HG03095 (cell line): ENCODE data around the gene MELTF.

Source experiments
- ATAC-seq: cut with Tn5 transposase; IDR thresholded peaks from one replicate; pipeline ENCODE4 v1.9.1; 2021; ENCODE audit warnings: moderate library complexity; ENCODE audit not compliant: unreplicated experiment

Gene MELTF

DNA sequence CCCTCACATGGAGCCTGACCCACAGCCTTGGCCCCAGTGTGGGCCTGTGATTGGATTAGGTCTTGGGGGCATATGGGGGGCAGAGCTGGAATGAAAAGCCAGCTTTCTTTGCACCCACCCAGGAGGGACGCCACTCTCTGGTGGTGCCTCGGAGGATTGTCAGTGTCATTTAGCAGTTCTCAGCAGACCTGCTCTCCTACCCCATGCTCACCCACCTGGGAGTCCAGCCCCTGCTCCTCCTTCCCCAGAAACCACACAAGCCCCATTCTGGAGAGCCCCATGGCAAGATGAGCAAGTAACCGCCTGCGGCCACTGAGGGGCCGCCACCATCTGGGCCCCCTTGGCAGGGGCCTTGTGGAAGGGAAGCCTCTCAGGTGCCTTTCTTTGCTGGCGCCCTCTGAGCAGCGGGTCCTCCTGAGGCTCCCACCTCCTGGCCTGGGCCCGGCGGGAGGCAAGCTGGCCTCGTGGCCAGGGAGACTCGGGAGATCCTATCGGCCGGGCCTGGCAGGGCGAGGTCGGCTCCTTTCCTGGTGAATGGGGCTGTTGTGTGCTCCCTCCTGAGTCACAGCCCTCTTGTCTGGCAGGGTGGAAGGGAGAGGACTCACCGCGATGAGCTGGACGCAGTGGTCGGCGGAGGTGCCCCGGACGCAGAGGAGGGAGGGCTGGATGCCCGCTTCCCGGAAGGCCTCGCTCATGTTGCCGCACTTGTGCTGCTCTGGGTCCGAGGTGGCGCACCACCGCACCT, 2.3 kb downstream of the MELTF start:
- no peak for ATAC-seq

DNA sequence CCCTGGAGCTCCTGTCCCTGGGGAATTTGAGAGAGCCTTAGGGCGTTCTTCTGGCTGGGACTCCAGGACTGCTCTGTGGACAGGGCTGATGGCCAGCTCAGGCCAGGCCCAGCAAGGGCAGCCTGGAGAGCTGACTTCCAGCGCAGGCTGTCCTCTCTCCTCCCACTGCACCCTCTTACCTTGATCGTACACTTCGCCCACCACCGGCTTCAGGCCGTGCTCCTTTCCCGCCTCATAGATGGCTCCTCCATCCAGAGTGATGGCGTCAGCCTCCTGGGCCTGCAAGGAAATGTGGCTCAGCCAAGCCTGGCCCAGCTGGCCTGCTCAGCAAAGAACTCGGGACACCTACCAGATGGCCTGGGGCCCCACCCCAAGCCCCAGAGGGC, 3.1 kb downstream of the MELTF start:
- ATAC-seq = no peak

DNA sequence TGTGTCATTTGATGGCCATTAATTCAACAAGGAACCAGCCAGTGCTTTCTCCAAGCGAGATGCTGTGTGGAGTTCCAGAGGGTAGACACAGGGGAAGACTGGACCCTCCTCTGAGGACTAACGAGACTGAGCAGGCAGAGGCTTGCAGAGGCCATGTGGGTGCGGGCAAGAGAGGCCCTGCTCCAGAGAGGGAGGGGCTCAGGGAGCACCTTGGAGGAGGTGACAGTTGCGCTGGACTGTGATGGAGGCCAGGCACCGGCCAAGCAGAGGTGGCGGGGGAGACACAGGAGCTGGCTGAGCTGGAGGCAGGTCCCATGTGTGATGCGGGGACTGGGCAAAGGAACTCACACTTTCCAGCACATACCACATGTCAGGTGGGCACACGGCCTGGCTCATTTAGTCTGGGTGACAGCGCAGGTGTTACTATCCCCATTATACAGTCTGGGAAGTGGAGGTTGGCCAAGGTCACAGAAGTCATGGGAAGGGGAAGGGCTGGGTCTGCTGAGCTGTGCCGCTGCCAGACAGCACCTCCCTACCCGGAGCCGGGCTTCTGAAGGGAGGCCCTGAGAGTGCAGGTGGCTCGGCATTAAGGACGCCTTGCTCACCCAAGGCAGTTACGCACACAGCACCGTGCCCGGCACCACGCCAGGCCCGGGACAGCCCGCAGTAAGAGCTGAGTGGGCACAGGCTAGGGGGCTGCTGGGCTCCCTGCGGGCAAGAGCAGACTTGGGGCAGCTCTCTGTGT, 3.7 kb downstream of the MELTF start:
- ATAC-seq = no peak

DNA sequence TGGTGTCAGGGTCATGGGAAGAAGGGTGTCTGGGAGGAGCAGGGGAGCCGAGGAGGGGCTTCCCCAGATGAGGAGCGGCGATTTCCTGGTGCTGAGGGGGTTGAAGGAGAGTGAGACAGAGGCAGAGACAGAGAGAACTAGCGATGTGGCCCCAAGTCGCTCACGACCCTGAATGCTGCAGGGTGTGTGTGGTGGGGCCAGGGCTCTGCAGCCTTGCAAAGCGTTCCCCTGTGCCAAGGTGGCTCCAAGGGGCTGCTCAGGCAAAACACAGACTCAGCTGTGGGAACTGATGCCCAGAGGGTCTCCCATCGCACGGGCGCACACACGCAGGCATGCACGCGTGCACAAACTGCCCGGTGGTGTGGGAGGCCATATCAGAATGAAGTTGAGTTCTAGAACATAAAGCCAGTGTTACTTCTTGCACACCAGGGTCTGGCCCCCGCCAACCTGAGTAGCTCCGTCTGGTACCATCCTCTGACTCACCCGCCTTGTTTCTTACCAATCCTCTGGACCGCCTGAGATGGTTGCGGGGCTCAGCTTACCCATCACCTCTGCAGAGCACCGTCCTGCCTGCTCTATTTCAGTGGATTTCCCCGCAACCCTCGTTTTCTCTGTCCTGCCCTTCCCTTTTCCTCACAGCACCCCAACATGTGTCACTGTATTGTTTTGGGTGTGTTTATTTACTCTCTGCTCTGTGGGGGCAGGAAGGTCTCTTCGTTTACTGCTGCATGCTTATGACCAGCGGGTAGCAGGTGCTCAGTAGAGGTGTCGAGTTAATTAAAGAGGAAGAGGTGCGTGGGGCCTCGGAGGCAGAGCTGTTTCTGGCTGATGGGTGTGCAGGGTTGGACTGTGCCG, 4.5 kb downstream of the MELTF start:
- no peak for ATAC-seq

DNA sequence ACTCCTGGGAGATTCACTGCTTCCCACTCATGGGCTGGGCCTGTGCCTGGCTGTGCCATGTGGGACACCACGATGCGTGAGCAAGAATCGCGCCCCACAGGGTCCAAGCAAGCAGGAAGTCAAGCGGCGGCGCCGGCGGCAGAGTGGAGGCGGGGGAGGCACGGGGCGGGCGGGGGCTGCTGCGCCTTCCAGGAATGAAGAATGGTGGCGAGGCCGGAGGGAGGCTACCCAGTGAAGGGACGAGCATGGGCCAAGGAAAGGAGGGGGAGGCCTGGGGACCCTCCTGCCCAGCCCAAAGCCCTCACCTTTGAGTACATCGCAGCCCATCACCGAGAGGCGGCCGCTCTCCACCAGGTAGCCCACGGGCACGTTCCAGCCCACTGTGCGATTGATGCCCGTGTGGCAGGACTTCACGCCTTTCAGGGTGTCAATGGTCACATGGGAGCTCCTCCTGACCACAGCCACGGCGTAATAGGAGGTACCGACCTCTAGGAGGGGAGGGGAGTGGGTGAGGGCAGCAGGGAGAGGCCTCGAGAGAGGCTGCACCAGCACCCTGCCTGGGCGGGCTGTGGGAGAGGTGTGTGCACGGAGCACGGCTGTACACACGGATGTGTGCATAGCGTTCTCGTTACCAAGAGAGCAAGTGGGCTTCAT, 5.5 kb downstream of the MELTF start:
- ATAC-seq = no peak

DNA sequence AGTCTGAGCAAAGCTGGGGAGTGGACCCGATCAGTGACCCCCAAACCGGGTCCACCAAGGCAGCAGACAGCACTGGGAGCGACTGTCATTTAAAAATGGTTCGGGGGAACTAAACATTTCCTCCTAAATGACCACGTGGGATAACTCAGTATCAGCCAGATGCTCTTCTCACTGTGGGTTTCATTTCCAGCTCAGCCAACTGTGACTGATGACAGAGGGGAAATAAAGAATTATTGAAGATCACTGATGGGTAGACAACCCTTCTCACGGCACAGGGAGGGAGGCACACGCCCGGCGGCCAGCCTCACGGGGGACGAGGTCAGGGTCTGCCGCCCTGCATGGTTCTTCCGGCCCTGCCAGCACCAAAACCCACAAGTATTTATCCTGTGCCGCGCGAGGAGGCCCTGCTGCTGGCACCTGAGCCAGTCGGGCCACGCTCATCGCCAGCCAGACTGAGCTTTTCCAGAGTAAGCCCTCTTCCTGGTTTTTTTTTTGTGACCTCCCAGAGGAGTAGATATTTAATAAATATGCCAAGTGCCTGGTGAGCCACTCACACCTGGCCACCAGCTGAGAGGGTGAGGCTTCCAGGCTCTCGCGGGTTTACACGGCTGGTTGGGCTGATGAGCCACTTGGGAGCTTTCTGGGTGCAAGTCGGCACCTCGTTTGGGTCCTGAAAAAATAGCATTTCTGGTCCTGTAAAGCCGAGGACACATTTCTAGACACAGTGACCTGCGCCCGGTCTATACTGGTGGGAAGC, 6.2 kb downstream of the MELTF start:
- no peak for ATAC-seq

DNA sequence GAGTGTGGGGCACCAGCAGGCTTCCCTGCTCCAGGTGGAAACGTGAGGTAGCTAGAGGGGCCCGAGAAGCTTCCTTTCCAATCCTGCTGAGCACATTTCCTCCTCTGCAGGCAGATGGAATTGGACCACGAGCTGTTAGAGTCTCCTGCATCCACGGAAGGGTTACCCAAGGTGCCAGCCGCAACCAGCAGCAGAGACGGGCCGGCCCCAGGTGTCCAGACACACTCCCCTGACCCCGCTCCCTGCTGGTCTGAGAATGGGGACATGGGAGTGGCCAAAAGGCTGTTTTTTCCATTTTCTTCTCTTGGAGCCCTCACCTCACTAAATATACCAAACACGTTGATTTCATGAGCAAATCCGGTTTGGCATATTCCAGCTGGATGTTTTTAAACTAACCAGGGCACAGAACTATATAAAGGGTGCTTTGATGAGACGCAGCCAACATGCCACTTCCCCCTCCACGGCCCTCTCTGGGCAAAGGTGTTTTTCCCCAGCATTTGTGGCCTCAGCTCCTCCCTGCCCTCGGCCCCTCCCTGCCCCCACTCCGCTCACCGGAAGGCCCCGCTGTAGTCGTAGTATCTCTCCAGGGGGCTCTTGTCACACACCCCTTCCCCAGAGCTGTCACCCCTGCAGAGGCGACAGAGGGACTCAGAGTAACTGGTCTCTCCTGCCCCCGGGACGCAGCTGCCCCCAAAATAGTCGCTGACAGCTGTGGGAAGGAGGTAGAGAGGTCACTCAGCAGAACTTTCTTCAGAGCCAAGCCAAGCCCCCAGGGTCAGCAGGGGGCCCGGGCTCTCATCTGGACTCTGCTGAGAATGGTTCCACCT, 7.0 kb downstream of the MELTF start:
- ATAC-seq = no peak

DNA sequence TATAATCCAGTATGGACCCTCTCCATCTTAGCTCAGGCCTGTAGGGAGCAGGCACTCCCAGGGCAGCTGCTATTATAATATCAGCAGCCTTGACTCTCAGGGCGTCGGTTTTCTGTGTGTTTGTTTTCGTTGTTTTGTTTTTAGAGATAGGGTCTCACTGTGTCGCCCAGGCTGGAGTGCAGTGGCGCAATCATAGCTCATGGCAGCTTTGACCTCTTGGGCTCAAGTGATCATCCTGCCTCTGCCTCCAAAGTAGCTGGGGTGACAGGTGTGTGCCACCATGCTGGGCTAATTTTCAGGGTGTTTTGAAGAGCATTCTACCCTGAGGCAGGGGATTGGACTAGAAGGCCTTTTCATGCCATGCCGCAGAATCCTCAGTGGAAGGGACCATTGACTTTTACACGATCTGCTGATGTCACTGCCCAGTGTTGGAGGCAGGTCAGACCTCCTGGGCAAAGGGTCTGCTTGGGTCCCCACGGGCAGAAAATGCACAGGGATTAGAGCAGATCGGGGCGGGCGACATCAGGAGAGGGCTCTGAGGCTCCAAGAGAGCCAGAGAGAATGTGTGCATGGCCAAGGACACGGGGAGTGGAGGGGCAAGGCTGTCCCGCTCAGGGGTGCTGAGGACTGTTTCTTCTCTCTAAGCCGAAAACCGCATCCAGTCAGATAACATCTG, 7.8 kb downstream of the MELTF start:
- no peak for ATAC-seq

DNA sequence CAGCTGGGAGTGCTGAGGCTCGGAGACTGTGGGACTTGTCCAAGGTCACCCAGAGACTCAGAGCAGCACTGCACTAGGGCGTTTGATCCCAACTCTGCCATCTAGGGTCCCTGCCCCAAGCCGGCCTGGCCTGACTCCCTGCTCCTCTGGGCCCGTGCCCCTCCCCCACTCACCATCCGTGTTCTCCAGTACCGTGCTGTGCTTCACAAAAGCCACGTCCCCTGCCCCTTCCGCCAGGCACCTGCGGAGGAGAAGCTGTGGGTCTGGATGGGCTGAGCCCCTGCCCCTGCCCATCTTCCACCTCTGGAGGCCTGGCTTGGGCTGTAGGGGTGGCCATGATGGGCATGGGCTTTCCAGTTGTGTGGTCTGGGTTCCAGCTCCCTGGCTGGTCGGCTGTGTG, 8.4 kb downstream of the MELTF start:
- ATAC-seq = no peak

DNA sequence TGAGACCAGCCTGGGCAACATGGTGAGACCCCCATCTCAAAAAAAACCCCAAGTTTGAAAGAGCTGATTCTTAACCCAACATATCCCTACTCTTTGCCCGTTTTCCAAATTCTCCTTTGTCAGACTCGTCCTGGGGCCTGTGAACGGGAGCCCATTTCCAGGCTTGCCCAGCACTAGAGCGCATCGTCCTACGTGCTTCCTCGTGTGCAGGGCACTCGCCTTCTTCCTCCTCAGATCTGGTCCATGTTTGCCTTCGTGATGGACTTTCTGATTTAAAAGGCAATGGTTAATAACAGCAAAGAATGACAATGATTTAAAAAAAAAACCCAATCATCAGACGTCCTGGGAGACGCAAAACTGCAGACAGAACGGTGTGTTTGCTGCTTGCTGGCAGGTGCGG, 10.1 kb downstream of the MELTF start:
- no peak for ATAC-seq

DNA sequence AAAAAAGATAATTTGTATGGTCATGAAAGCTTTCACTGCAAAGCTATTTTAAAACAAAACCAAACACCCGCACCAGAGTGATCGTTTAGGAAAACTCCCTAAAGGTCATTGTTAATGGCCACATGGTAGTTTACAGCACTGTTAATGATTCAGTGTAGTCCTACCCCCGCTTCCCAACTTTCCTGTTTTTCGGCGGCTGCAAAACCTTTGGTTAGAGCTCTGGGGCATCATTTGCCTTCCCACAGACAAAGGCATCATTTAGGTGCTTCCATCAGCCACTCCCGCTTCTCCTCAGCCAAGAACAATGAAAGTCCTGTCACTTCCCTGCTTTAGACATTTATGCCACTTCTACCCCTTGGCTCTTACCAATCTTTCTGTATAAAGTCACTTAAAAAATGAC, 10.6 kb downstream of the MELTF start:
- no peak for ATAC-seq

DNA sequence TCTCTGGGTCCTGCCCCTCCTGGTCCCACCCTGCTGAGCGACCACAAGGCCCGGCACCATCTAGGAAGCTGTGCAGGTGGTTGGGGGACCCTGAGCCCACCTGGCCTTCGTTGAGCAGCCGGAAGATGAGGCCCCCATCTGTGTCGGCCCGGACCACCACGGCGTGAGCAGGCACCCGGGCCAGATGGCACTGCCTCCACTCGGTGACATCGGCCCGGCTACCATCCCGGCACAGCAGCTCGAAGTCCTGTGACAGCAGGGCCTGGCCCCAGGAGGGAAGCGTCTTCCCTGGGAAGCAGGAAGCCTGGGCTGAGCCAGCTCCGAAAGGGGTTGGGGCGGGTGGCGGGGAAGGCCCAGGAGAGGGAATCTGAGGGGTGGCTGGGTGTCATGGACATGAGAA, 12.6 kb downstream of the MELTF start:
- ATAC-seq = no peak

DNA sequence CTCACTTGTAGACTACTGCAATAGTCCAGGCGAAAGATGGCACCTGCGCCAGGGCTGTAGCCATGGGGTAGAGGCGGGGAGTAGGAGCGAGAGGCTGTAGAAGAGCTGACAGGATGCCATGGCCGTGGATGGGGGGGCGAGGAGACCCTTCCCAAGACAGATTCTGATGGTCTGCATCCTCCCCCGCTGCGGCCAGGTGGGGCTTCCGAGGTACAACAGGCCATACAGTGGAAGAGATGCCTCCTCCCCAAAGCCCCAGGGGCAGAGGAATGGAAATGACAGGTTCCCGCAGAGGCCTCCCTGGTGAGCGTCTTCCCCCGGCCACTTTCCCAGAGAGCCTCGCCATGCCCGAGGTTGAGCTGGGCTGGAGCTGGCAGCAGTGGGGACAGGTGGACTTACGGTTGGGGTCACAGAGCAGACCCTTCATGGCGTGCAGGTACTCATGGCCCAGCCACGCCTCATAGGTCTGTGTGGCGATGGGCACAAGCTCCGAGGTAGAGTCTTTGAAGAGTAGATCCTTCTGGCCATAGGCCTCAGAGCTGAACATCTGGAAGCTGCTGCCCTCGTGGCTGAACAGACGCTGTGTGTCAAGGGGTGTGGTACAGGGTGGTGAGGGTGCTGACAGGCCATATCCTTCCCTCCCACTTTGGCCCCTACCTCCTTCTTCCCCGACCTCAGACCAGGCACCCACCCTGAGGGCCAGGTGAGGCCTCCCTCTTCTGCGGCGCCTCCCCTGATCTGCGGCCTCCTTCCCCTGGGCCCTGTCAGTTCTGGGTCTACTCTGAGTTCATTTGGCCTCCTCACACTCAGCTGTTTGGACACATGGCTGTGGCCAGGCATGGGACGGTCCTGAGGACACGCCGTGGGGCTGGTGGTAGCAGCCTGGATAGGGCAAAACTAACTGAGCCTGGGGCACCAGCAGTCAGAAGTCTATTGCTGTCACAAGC, 13.6 kb downstream of the MELTF start:
- no peak for ATAC-seq

DNA sequence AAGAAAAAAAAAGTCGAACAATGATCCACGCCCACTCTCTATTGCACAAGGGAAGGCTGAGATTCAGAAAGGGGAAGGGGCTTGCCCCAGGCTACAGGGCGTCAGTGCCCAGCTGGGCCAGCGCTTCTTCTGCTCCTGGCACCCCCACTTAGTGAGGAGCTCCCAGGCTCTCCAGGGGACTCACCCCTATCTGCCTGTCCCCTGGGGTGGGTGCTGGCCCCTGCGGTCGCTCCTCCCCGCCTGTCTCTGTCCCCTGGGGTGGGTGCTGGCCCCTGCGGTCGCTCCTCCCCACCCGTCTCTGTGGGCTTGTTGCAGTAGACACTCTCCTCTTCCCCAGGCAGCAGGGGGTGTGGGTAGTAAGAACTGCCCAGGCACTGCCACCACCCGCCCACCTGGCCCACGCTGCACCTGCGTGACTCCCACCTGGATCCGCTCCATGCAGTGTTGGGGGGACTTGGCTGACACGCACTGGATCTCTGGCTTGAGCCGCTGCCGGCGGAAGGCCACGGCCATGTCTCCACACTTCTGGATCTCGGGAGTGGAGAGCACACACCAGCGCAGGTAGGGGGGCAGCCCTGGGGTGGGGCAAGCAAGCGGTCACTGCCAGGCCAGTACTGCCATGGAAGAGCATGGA, 14.6 kb downstream of the MELTF start:
- ATAC-seq = no peak

DNA sequence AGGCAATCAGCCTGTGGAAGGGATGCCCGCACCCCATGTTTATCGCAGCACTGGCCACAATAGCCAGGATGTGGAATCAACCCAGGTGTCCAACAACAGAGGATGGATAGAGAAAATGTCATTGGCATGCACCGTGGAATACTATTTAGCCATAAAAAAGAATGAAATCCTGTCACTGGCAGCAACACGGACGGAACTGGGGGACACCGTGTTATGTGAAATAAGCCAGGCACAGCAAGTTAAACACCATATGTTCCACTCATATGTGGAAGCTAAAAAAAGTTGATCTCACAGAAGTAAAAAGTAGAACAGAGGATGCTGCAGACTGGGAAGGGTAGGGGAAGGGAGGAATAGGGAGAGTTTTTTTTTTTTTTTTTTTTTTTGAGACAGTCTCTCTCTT, 15.6 kb downstream of the MELTF start:
- ATAC-seq = no peak

DNA sequence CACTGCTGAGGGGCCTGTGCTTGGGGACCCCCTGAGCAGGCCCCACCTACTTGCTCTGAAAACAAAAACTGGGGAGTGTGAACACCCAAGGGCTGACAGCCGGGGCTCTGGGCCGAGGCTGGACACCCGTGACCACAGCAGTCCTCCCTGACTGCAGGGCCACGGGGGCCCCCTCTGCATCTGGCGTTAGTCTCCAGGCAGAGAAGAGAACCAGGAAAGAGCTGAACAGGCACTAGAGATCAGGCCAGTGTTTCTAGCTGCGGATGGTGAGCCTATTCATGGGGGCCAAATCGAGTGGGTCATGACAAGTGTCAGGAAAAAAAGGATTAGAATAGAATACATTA, 17.1 kb downstream of the MELTF start:
- no peak for ATAC-seq

DNA sequence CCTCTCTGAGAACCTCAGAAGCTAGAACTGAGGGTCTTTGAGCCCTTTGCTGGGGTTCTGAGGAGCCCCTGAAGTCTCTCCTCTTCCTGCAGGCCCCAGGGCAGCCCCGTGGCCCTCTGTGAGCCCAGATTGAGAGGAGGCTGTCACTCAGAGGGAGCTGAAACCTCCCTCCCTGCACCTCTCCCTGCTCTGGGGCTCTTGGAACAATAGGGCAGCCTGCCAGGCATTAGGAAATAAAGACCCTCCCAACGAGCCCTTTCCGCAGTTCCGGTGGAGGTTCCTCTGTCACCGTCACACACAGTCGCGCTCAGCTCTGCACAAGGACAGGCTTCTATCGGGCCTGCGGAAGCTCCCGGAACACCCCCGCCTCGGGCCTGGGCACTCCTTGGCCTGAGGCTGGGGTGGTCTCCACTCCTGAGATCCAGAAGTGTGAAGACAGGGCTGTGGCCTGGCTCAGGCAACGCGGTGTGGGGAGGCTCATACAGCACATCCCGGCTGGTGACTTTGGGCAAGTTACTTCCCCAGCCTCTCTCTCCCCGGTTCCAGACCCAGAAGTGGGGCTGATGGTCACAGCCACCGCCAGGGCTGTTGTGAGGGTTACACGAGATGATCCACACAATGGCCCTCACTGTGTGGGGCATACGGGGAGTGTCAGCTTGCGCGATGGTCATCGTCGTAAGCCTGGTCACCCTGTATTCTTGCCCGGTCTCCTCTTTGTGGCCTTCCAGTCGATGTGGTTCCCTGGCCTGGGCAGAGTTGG, 17.7 kb downstream of the MELTF start:
- ATAC-seq = no peak
